HG02610 (cell line): ENCODE results near the gene HSD3B1.
"Not testable (repeated sequence)": the region's sequence is repeated elsewhere in the genome, so short reads cannot be mapped to it uniquely, and the experiment has no call there.

Experiments used
- ATAC-seq: cut with Tn5 transposase; IDR thresholded peaks from one replicate; pipeline ENCODE4 v1.9.1; 2021; ENCODE audit warnings: mild to moderate bottlenecking, moderate library complexity; ENCODE audit not compliant: unreplicated experiment

The HSD3B1 gene

DNA sequence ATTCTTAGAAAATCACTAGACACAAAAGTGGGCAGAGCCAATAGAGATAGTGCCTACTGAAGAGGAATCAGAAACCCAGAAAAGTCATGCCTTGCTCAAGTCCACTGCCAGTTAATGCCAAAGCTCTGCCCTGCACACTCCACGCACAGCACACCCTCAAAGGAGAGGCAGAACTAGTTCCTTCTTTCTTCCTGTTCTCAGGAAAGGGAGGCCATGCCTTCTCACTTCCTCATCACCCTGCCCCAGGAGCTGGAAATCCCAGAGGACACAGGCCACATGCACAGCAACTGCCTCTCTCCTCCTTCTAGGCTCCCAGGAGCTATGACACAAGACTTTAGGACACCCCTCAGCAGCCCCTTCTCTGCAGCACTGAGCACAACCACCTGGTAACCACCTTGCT, 45.6 kb downstream of the HSD3B1 start:
- not testable (repeated sequence) for ATAC-seq

DNA sequence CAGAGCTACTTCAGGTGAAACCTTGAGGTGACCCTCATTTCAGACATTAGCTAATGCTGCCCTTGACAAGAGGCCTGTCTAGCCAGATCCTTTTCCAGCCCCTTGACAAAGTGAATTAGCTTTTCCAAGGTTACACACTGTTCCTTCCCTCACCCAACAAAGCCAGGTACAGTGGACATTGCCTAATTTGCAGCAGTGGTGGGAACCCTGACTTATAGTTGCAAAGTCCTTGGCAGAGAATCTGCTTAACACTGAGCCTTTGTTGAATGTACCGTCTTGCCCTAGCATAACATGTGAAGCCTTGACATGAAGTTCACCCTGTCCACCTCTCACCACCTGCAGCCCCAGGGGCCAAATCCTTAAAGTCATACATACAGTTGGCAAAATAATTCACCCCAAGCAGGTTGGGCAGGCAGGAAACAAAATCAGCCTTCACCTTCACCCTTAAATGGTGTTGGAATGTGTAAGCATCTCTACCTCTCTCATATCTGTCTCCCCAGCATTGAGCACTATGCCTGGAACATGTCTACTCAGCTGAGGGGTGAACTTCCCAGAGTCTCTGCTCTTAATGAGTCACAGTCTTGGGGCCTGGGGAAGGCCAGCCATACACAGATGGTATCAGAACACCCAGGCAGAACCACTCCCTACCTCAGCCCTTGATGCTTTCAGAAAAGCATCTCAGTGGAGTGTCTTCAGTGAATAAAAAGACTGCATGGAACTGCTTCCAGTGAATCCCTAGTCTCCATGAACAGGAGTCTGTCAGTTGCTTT, 46.5 kb downstream of the HSD3B1 start:
- not testable (repeated sequence) for ATAC-seq

- ATAC-seq: no peak
These were observed 47.2 kb downstream of the HSD3B1 start for GRCh38 chr1:119554183-119554582.

DNA sequence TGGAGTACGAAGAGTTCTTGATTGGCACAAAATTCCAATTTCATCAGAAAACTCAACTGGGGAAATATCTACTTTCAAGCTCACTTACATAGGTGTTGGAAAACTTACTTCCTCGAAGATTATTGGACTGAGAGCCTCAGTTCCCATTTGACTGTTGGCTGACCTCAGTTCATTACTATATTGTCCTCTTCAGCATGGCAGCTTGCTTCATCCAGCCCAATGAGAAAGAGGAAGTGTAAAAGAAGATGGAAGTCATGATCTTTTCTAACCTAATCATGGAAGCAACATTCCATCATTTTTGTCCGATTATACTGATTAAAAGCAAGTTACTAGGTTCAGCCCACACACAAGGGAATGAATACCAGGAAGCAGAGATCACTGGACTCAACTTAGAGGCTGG, 49.4 kb downstream of the HSD3B1 start:
- ATAC-seq: no peak

GRCh38 chr1:119560402-119560801, 53.4 kb downstream of the HSD3B1 start:
- not testable (repeated sequence) for ATAC-seq

- ATAC-seq: peak; percentile 55
These were observed 57.5 kb downstream of the HSD3B1 start for GRCh38 chr1:119564548-119564947.
